Neuronal stem cell (in vitro differentiated cells): ENCODE results near the gene SPPL3.

Source experiments
- DNase-seq: peaks from one replicate; pipeline ENCODE4 v3.0.0-alpha.2; 2013; ENCODE audit warnings: low spot score
- H2AFZ ChIP-seq: one replicate; pipeline ENCODE4 v1.6.1; 2013; ENCODE audit warnings: mild to moderate bottlenecking, low read length, inconsistent platforms
- H2AK5ac ChIP-seq: 2 replicates; pipeline ENCODE4 v1.6.1; 2013; ENCODE audit warnings: low read depth, mild to moderate bottlenecking, inconsistent platforms, low read length, moderate library complexity, mixed read lengths
- H2BK120ac ChIP-seq: 2 replicates; pipeline ENCODE4 v1.6.1; 2013; ENCODE audit warnings: low read depth, mild to moderate bottlenecking, inconsistent platforms, low read length, moderate library complexity, mixed read lengths
- H2BK12ac ChIP-seq: one replicate; pipeline ENCODE4 v1.6.1; 2013; ENCODE audit warnings: low read length, inconsistent platforms
- H2BK15ac ChIP-seq: 2 replicates; pipeline ENCODE4 v1.6.1; 2013; ENCODE audit warnings: mild to moderate bottlenecking, low read length, inconsistent platforms, mixed read lengths
- H2BK5ac ChIP-seq: one replicate; pipeline ENCODE4 v1.6.1; 2013; ENCODE audit warnings: inconsistent platforms, mild to moderate bottlenecking, low read length, moderate library complexity
- H3K14ac ChIP-seq: one replicate; pipeline ENCODE4 v1.6.1; 2013; ENCODE audit warnings: low read length, inconsistent platforms
- H3K18ac ChIP-seq: 2 replicates; pipeline ENCODE4 v1.6.1; 2013; ENCODE audit warnings: low read length, inconsistent platforms
- H3K23ac ChIP-seq: 2 replicates; pipeline ENCODE4 v1.6.1; 2013; ENCODE audit warnings: low read depth, mild to moderate bottlenecking, mixed read lengths, low read length, inconsistent platforms; ENCODE audit not compliant: poor library complexity
- H3K27ac ChIP-seq: replicated peaks from 3 replicates; pipeline ENCODE4 v1.5.1; 2013; ENCODE audit warnings: low read length, inconsistent platforms
- H3K27me3 ChIP-seq, 3 experiments: 2 replicates each; pipeline ENCODE4 v1.6.1; 2013; ENCODE audit warnings: low read length in 3 of 3, mild to moderate bottlenecking in 2 of 3, inconsistent platforms in 1 of 3, low read depth in 1 of 3, mixed read lengths in 1 of 3, moderate library complexity in 1 of 3; ENCODE audit not compliant: control insufficient read depth in 3 of 3, insufficient read depth in 3 of 3
- H3K36me3 ChIP-seq, 2 donors: replicated peaks in 1 of 2; 2 replicates each; pipeline ENCODE4 v1.6.1; 2013; ENCODE audit warnings: low read length in 2 of 2; ENCODE audit not compliant: control insufficient read depth in 2 of 2, insufficient read depth in 2 of 2
- H3K4ac ChIP-seq: 2 replicates; pipeline ENCODE4 v1.6.1; 2013; ENCODE audit warnings: inconsistent platforms, mild to moderate bottlenecking, low read length, moderate library complexity
- H3K4me1 ChIP-seq, 2 donors: 1 replicate in 1 of 2; 2 replicates in 1 of 2; pipeline ENCODE4 v1.6.1; 2013; ENCODE audit warnings: low read length in 2 of 2, low read depth in 1 of 2; ENCODE audit not compliant: control insufficient read depth in 2 of 2, insufficient read depth in 1 of 2
- H3K4me2 ChIP-seq: one replicate; pipeline ENCODE4 v1.6.1; 2013; ENCODE audit warnings: mild to moderate bottlenecking, low read length, inconsistent platforms; ENCODE audit not compliant: insufficient read depth, poor library complexity, severe bottlenecking
- H3K4me3 ChIP-seq, 2 donors: 2 replicates each; pipeline ENCODE4 v1.5.1; 2013; ENCODE audit warnings: low read length in 2 of 2, mild to moderate bottlenecking in 2 of 2, inconsistent platforms in 1 of 2, moderate library complexity in 1 of 2
- H3K79me1 ChIP-seq: one replicate; pipeline ENCODE4 v1.6.1; 2013; ENCODE audit warnings: low read depth, mild to moderate bottlenecking, inconsistent platforms, low read length, moderate library complexity
- H3K9ac ChIP-seq: one replicate; pipeline ENCODE4 v1.6.1; 2013; ENCODE audit warnings: mild to moderate bottlenecking, low read depth, low read length, inconsistent platforms; ENCODE audit not compliant: poor library complexity
- H3K9me3 ChIP-seq, 2 donors: replicated peaks in 1 of 2; 2 replicates each; pipeline versions ENCODE3 to v1.6.1; 2013; ENCODE audit warnings: low read length in 2 of 2, mild to moderate bottlenecking in 2 of 2, inconsistent platforms in 1 of 2, low read depth in 1 of 2, mixed read lengths in 1 of 2, moderate library complexity in 1 of 2; ENCODE audit not compliant: control insufficient read depth in 2 of 2, insufficient read depth in 1 of 2
- H4K8ac ChIP-seq: one replicate; pipeline ENCODE4 v1.6.1; 2013; ENCODE audit warnings: low read depth, mild to moderate bottlenecking, inconsistent platforms, low read length, moderate library complexity
- H4K91ac ChIP-seq: one replicate; pipeline ENCODE4 v1.6.1; 2013; ENCODE audit warnings: low read length, low read depth, mild to moderate bottlenecking, inconsistent platforms; ENCODE audit not compliant: poor library complexity
- WGBS, 2 donors: extraction: QIAGEN DNeasy Blood & Tissue Kit; methylation state at CpG; one replicate each; pipeline ENCODE4 v1.1.7; 2013; ENCODE audit warnings: missing lambda C conversion rate in 2 of 2, mixed read lengths in 1 of 2; ENCODE audit not compliant: insufficient read length in 2 of 2, insufficient replicate concordance in 1 of 2; ENCODE audit errors: extremely low coverage in 2 of 2; 5-methylcytosine and 5-hydroxymethylcytosine counted together

SPPL3 gene

GRCh38 chr12:120885521-120885920, 18.6 kb downstream of the SPPL3 start:
- H3K23ac ChIP-seq = no peak overlapping the region
- H2BK15ac ChIP-seq = no peak overlapping the region
- no peaks in the 10 kb centered on the region for H3K79me1 ChIP-seq
- no peaks in the 10 kb centered on the region for H3K27me3 ChIP-seq
- H3K4me1 ChIP-seq = no peaks in the 10 kb centered on the region
- H2AK5ac ChIP-seq = no peak overlapping the region
- no peak overlapping the region for H4K8ac ChIP-seq
- H3K4me3 ChIP-seq = no peak overlapping the region
- H2BK120ac ChIP-seq = no peak overlapping the region
- H3K9me3 ChIP-seq = no peaks in the 10 kb centered on the region
- DNase-seq = no peak
- H4K91ac ChIP-seq = no peak overlapping the region
- no peak overlapping the region for H2BK5ac ChIP-seq
- no CpG with 5 or more reads among the region's 2 CpGs for WGBS, 2 donors
- no peak overlapping the region for H2AFZ ChIP-seq
- no peak overlapping the region for H3K18ac ChIP-seq
- no peak overlapping the region for H3K14ac ChIP-seq
- no peaks in the 10 kb centered on the region for H3K36me3 ChIP-seq
- no peak overlapping the region for H3K27ac ChIP-seq
- H3K9ac ChIP-seq = no peak overlapping the region
- no peak overlapping the region for H2BK12ac ChIP-seq
- no peak overlapping the region for H3K4ac ChIP-seq
- no peak overlapping the region for H3K4me2 ChIP-seq

- no peak overlapping the region for H3K9ac ChIP-seq
- WGBS, 2 donors = no CpG with 5 or more reads among the region's 1 CpG
- H3K18ac ChIP-seq = no peak overlapping the region
- no peak overlapping the region for H4K91ac ChIP-seq
- H2BK5ac ChIP-seq = no peak overlapping the region
- no peak overlapping the region for H2BK15ac ChIP-seq
- no peak overlapping the region for H3K14ac ChIP-seq
- H3K9me3 ChIP-seq = no peaks in the 10 kb centered on the region
- H2BK120ac ChIP-seq = no peak overlapping the region
- no peak overlapping the region for H3K27ac ChIP-seq
- H3K4me2 ChIP-seq = no peak overlapping the region
- H3K23ac ChIP-seq = no peak overlapping the region
- no peaks in the 10 kb centered on the region for H3K4me1 ChIP-seq
- no peak overlapping the region for H2AFZ ChIP-seq
- H2BK12ac ChIP-seq = no peak overlapping the region
- H3K79me1 ChIP-seq = no peaks in the 10 kb centered on the region
- no peaks in the 10 kb centered on the region for H3K36me3 ChIP-seq
- H4K8ac ChIP-seq = no peak overlapping the region
- H2AK5ac ChIP-seq = no peak overlapping the region
- no peak overlapping the region for H3K4me3 ChIP-seq
- no peaks in the 10 kb centered on the region for H3K27me3 ChIP-seq
- DNase-seq = no peak
- H3K4ac ChIP-seq = no peak overlapping the region
Observed at GRCh38 chr12:120884644-120885043, 19.5 kb downstream of the SPPL3 start.

GRCh38 chr12:120882055-120882555, 22.1 kb downstream of the SPPL3 start:
- peaks cover 0 to 2% of the 10 kb centered on the region in 2 donors for H3K36me3 ChIP-seq
- no peak overlapping the region for H4K91ac ChIP-seq
- no peak overlapping the region for H4K8ac ChIP-seq
- no peak overlapping the region for H2BK120ac ChIP-seq
- WGBS, 2 donors = no CpG with 5 or more reads among the region's 1 CpG
- no peak overlapping the region for H3K9ac ChIP-seq
- no peak overlapping the region for H3K4me3 ChIP-seq
- H3K9me3 ChIP-seq = peaks cover 0 to 3% of the 10 kb centered on the region in 2 donors
- H3K27me3 ChIP-seq = no peaks in the 10 kb centered on the region
- no peak overlapping the region for H2BK5ac ChIP-seq
- no peak overlapping the region for H3K18ac ChIP-seq
- no peak overlapping the region for H3K4ac ChIP-seq
- no peak overlapping the region for H3K4me2 ChIP-seq
- no peaks in the 10 kb centered on the region for H3K79me1 ChIP-seq
- no peak overlapping the region for H2AK5ac ChIP-seq
- H2BK12ac ChIP-seq = no peak overlapping the region
- DNase-seq = no peak
- no peak overlapping the region for H2AFZ ChIP-seq
- no peak overlapping the region for H3K27ac ChIP-seq
- H3K14ac ChIP-seq = no peak overlapping the region
- H3K4me1 ChIP-seq = no peaks in the 10 kb centered on the region
- no peak overlapping the region for H2BK15ac ChIP-seq
- H3K23ac ChIP-seq = no peak overlapping the region

GRCh38 chr12:120879718-120880300, 24.3 kb downstream of the SPPL3 start:
- no CpG with 5 or more reads among the region's 3 CpGs for WGBS, 2 donors
- no peak for DNase-seq

More at GRCh38 chr12:120879718-120880300, 24.3 kb downstream of the SPPL3 start:
- Histone ChIP-seq H2BK5ac (no peak overlapping the region), H3K18ac (no peak overlapping the region), H3K27ac (no peak overlapping the region), H2BK120ac (no peak overlapping the region), H3K36me3 (peaks cover 0 to 2% of the 10 kb centered on the region in 2 donors), H2AK5ac (no peak overlapping the region), H3K9ac (no peak overlapping the region), H3K27me3 (no peaks in the 10 kb centered on the region), H3K23ac (no peak overlapping the region), H2BK12ac (no peak overlapping the region), H3K79me1 (no peaks in the 10 kb centered on the region), H4K8ac (no peak overlapping the region), H3K4me1 (no peaks in the 10 kb centered on the region), H2AFZ (no peak overlapping the region), H2BK15ac (no peak overlapping the region), H3K4me3 (no peak overlapping the region), H3K4ac (no peak overlapping the region), H3K4me2 (no peak overlapping the region), H3K9me3 (peaks cover 0 to 4% of the 10 kb centered on the region in 2 donors), H3K14ac (no peak overlapping the region), H4K91ac (no peak overlapping the region)
